GM19351 (cell line): Measurements from ENCODE around the gene EEA1.
"Not testable (repeated sequence)": the region's sequence is repeated elsewhere in the genome, so short reads cannot be mapped to it uniquely, and the experiment has no call there.

Experiments
- ATAC-seq: cut with Tn5 transposase; IDR thresholded peaks from one replicate; pipeline ENCODE4 v1.9.1; 2021; ENCODE audit warnings: mild to moderate bottlenecking, moderate library complexity; ENCODE audit not compliant: unreplicated experiment

EEA1 gene

GRCh38 chr12:92814584-92814983 lies 114.5 kb downstream of the EEA1 start:
- ATAC-seq = no peak

- ATAC-seq = peak; percentile 94
Observed at GRCh38 chr12:92810370-92810769, 118.7 kb downstream of the EEA1 start.

- no peak for ATAC-seq
Observed at GRCh38 chr12:92803903-92804302, 125.2 kb downstream of the EEA1 start.

GRCh38 chr12:92802906-92803305 lies 126.2 kb downstream of the EEA1 start:
- ATAC-seq = no peak

GRCh38 chr12:92796650-92797049 lies 132.4 kb downstream of the EEA1 start:
- no peak for ATAC-seq

GRCh38 chr12:92794814-92795213 lies 134.3 kb downstream of the EEA1 start:
- ATAC-seq = no peak

GRCh38 chr12:92794356-92794755 lies 134.7 kb downstream of the EEA1 start:
- not testable (repeated sequence) for ATAC-seq

GRCh38 chr12:92786045-92786444 lies 143.1 kb downstream of the EEA1 start:
- ATAC-seq = no peak

GRCh38 chr12:92785563-92785950 lies 143.5 kb downstream of the EEA1 start:
- ATAC-seq = no peak

- peak; percentile 99 for ATAC-seq
Observed at GRCh38 chr12:92784797-92785562, 144.1 kb downstream of the EEA1 start.

- no peak for ATAC-seq
Observed at GRCh38 chr12:92784356-92784755, 144.7 kb downstream of the EEA1 start.

- ATAC-seq = no peak
Observed at GRCh38 chr12:92779902-92780301, 149.2 kb downstream of the EEA1 start.

GRCh38 chr12:92778525-92778924 lies 150.6 kb downstream of the EEA1 start:
- no peak for ATAC-seq

- ATAC-seq = no peak
Observed at GRCh38 chr12:92775416-92775815, 153.7 kb downstream of the EEA1 start.

GRCh38 chr12:92771001-92771400 lies 158.1 kb downstream of the EEA1 start:
- no peak for ATAC-seq

GRCh38 chr12:92769124-92769901 lies 159.8 kb downstream of the EEA1 start:
- peak; percentile 81 for ATAC-seq

- ATAC-seq = no peak
Observed at GRCh38 chr12:92765871-92766270, 163.2 kb downstream of the EEA1 start.

- ATAC-seq = no peak
Observed at GRCh38 chr12:92764831-92765230, 164.3 kb downstream of the EEA1 start.

GRCh38 chr12:92762773-92763172 lies 166.3 kb downstream of the EEA1 start:
- no peak for ATAC-seq

- ATAC-seq = no peak
Observed at GRCh38 chr12:92759634-92760268, 169.3 kb downstream of the EEA1 start.

GRCh38 chr12:92757597-92758121 lies 171.4 kb downstream of the EEA1 start:
- ATAC-seq = peak; percentile 62
